Large intestine (tissue), 12 donors: ENCODE data around the gene MYLK3. TPM values are rescaled to one million over a fixed set of nuclear protein-coding genes. Genes with fewer than 3 reads are reported as not detected.

Experiments used
- DNase-seq, 2 donors: peaks; one replicate each; pipeline versions ENCODE4 v3.0.0 to v3.0.0-alpha.2; 2013
- H3K27ac ChIP-seq: one replicate; pipeline ENCODE4 v1.5.1; 2013; ENCODE audit warnings: low read length
- H3K27me3 ChIP-seq: 2 replicates; pipeline ENCODE4 v1.6.1; 2013; ENCODE audit warnings: low read length; ENCODE audit not compliant: control insufficient read depth, insufficient read depth
- H3K36me3 ChIP-seq: 2 replicates; pipeline ENCODE4 v1.6.1; 2013; ENCODE audit warnings: low read length; ENCODE audit not compliant: control insufficient read depth, insufficient read depth
- H3K4me1 ChIP-seq: one replicate; pipeline ENCODE4 v1.6.1; 2013; ENCODE audit warnings: low read length; ENCODE audit not compliant: control insufficient read depth, insufficient read depth
- H3K4me3 ChIP-seq: one replicate; pipeline ENCODE4 v1.5.1; 2013; ENCODE audit warnings: low read length
- H3K9me3 ChIP-seq: one replicate; pipeline ENCODE4 v1.6.1; 2013; ENCODE audit warnings: mild to moderate bottlenecking, low read depth, low read length, moderate library complexity; ENCODE audit not compliant: control insufficient read depth
- WGBS: methylation state at CpG from one replicate; pipeline ENCODE4 v1.1.5; 2013; ENCODE audit warnings: low lambda C conversion rate; ENCODE audit not compliant: insufficient coverage; 5-methylcytosine and 5-hydroxymethylcytosine counted together
- long read RNA-seq, 11 donors: transcript quantifications; one replicate each; lab custom pipeline, GENCODE V29; 2026
- polyA plus RNA-seq: library from polyadenylated mRNA; unstranded; fragments of 120-200 nt; gene quantifications from one replicate; pipeline ENCODE4 v1.2.1, GENCODE V29; 2013

Gene MYLK3
- polyA plus RNA-seq = 0.16 TPM
- long read RNA-seq, donor 1 = 0 reads
- long read RNA-seq, donor 2 = 0 reads
- long read RNA-seq, donor 3 = 0 reads
- long read RNA-seq, donor 4 = 0 reads
- long read RNA-seq, donor 5 = 0 reads
- long read RNA-seq, donor 6 = 0 reads
- long read RNA-seq, donor 7 = 0 reads
- long read RNA-seq, donor 8 = 0 reads
- long read RNA-seq, donor 9 = 0 reads
- long read RNA-seq, donor 10 = 0 reads
- long read RNA-seq, donor 11 = 0 reads

DNA sequence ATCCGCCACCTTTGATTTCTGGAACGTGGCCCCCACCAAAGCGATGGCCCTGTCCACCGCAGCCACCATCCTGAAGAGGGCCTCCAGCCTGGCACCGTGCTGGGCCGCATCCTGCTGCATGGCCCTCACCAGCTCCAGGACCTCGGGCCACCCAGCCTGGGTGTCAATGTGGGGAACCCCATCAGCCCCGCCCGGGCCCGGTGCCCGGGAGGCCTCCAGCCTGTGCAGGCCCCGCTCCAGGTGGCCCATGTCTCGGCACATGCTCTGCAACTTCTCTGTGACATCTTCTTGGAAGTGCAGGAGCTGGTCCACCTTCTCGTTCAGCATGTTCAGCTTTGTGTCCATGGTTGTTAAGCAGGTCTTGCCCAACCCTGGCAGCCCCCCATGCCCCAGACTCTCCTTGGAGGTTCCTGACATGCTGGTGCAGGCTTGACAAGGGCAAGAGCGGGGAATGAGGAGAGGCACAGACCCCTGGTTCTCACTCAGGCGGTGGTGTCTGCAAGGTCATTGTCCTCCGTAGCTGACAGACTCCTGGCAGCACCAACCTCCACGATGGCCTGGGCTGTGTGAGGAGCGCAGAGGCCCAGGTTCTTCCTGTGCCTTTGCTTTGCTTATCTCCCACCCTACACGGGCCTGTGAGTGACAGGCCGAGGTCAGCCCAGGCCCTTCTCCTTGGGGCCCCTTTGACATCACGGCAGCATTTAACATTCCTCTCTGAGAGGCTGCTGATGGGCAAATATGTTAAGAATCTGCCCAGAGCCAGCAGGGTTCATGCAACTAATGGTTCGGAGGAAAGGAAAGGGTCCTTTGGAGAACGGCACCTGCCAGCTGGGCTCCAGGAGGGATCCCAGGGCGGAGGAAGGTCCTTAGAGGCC is at the start of gene MYLK3:
MYLK3 (minus strand) TSS at position 568 of the 875 bp plus-strand sequence; CDS start at position 417, 151 bp downstream.
- no peaks in the 10 kb centered on the region for H3K4me1 ChIP-seq
- H3K27ac ChIP-seq = no peak within 1 kb of the TSS
- DNase-seq = no peak
- 100% methylated on average over 3 of the region's 25 CpGs for WGBS
- no peaks in the 10 kb centered on the region for H3K9me3 ChIP-seq
- H3K36me3 ChIP-seq = no peaks in the 10 kb centered on the region
- H3K27me3 ChIP-seq = no peaks in the 10 kb centered on the region
- no peak within 1 kb of the TSS for H3K4me3 ChIP-seq

DNA sequence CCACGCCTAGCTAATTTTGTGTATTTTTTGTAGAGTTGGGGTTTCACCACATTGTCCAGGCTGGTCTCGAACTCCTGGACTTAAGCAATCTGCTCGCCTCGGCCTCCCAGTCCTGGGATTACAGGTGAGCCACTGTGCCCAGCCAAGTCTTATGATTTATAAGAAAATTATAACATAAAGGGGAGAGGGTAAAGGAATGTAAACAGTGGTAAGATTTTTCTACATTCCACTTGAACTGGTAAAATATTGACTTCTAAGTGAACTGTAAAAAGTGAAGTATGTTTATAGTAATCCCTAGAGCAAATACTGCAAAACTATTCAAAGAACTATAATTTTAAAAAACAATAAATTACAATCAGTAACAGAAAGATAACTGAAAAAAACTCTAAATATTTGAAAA is 49.4 kb upstream of the MYLK3 start:
- no peak for DNase-seq
- Histone ChIP-seq H3K27me3 (no peaks in the 10 kb centered on the region), H3K9me3 (no peaks in the 10 kb centered on the region), H3K4me3 (no peak overlapping the region), H3K4me1 (no peaks in the 10 kb centered on the region), H3K36me3 (peaks cover 1% of the 10 kb centered on the region), H3K27ac (no peak overlapping the region)
- WGBS = no CpG with 5 or more reads among the region's 4 CpGs

DNA sequence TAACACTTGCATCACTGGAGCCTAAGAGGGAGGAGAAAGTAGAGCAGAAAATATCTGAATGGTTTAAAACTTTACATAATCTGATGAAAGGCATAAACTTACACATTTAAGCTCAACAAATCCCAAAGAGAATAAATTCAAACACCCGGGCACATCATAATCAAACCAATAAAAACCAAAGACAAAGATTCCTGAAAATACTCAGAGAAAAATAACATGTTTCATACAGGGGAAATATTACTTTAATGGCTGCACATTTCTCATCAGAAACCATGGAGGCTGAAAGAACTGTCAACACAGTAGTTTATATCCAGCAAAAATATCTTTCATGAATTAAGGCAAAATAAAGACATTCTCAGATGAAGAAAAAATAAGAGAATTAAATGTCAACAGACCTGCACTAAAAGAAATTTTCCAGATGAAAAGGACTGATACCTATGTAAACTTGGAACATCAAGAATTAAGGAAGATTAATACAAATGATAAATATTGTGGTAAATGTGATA is 48.7 kb upstream of the MYLK3 start:
- no peaks in the 10 kb centered on the region for H3K36me3 ChIP-seq
- no peaks in the 10 kb centered on the region for H3K9me3 ChIP-seq
- WGBS = no CpG with 5 or more reads among the region's 1 CpG
- no peaks in the 10 kb centered on the region for H3K27me3 ChIP-seq
- DNase-seq = no peak
- H3K4me3 ChIP-seq = no peak overlapping the region
- no peak overlapping the region for H3K27ac ChIP-seq
- H3K4me1 ChIP-seq = no peaks in the 10 kb centered on the region

DNA sequence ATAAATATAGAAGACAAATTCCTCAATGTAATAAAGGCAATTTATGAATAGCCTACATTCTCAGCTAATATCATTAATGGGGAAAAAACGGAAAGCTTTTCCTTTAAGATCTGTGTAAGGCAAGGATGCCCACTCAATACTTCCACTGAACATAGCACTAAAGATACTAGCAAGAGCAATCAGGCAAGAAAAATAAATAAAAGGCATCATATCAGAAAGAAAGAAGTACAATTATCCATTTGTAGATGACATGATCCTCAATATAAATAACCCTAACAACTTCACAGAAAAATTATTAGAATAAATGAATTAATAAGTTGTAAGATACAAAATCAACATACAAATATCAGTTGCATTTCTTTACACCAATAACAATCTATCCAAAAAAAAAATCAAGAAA is 45.7 kb upstream of the MYLK3 start:
- H3K27me3 ChIP-seq = no peaks in the 10 kb centered on the region
- WGBS = no CpG with 5 or more reads among the region's 1 CpG

DNA sequence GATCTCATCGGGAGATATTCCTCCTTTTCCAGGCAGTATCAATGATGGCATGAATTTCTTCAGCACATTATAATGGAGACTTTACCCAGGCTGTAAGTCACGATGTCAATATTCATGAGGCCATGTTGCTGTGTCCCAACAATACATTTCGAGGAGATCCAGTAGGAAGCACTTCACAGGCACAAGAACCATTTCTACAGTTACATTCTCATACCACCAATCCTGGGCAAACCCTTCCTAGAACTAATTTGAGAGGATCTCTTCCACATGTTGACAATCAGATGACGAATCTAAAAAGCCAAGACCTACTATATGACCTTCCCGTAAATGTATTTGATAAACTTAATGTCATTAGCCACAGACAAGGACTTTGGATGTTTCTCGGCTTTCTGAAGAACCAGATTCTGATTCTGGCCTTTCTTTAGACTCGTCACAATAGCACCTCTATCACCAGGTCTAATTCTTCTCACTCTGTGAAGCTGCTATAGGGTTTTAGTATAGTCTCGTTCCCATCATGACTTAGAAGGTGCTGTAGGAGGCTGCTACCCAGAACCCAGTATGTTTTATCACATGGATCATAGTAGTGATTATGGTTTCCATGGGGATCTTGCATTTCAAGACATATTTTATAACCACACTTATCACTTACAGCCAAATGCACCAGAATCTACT is 42.6 kb upstream of the MYLK3 start:
- H3K9me3 ChIP-seq = peaks cover 2% of the 10 kb centered on the region
- no peak overlapping the region for H3K27ac ChIP-seq
- no peak overlapping the region for H3K4me3 ChIP-seq
- H3K4me1 ChIP-seq = peaks cover 2% of the 10 kb centered on the region
- H3K36me3 ChIP-seq = no peaks in the 10 kb centered on the region
- DNase-seq = no peak
- 100% methylated on average over 2 of the region's 8 CpGs for WGBS
- H3K27me3 ChIP-seq = no peaks in the 10 kb centered on the region

More for the DNA sequence above, 45.7 kb upstream of the MYLK3 start:
- no peak for DNase-seq
- Histone ChIP-seq H3K27ac (no peak overlapping the region), H3K4me1 (peaks cover 2% of the 10 kb centered on the region), H3K9me3 (no peaks in the 10 kb centered on the region), H3K4me3 (no peak overlapping the region), H3K36me3 (no peaks in the 10 kb centered on the region)

DNA sequence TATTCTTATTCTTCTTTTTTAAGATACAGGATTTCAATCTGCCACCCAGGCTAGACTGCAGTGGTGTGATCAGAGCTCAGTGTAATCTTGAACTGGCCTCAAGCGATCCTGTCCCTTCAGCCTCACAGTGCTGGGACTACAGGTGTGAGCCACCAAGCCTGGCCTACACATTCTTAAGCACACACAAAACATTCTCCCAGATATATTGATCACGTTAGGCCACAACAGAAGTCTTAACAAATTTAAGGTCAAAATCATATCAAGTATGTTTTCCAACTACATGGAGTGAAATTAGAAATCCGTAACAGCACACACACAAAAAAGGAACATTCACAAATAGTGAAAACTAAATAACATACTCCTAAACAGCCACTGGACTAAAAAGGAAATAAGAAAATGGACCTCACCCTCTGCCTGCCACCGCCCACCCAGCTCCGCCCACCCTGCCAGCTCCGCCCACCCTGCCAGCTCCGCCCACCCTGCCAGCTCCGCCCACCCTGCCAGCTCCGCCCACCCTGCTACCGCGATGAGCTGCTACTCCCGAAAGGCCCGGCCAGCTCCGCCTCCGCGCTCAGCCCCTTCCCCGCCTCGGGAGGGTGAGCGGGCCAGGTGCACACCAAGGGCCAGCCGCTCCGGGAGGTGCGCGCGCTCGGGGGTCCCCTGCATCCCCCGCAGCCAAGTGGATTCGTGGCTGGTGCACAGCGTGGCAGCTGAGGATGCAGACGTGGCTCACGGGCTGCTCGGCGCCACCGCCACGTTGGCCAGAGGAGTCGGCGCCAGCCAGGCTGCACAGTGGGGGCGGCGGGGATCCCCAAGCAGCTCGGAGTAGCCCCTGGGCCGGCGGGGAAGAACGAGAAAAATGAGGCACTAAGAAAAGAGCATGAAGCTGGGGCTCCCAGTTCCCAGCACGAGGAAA is 41.6 kb upstream of the MYLK3 start:
- Histone ChIP-seq H3K36me3 (no peaks in the 10 kb centered on the region), H3K9me3 (peaks cover 2% of the 10 kb centered on the region), H3K4me1 (peaks cover 2% of the 10 kb centered on the region), H3K4me3 (peak overlapping the region; percentile 46), H3K27ac (no peak overlapping the region), H3K27me3 (no peaks in the 10 kb centered on the region)
- 33% methylated on average over 3 of the region's 43 CpGs for WGBS
- peak; percentile 44 to 80 for DNase-seq

DNA sequence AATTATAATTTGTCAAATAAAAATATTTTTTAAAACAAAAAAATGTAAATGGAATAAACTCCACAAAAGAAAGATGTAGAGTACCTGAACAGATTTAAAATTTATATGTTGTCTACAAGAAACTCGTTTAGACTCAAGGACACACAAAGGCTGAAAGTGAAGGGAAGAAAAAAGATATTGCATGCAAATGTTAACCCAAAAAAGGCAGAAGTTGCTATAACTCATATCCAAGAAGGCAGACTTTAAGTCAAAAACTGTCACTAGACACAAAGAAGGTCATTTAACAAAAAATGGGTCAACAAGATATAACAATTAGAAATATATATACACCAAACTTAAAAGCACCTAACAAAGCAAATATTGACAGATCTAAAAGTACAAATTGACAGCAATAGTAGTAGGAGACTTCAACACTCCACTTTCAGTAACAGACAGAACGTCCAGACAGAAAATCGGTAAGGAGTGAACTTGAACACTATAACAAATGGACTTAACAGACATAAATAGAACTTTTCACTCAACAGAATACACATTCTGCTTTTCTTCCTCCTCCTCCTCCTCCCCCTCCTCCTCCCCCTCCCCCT is 40.8 kb upstream of the MYLK3 start:
- DNase-seq = no peak
- WGBS = no CpG with 5 or more reads among the region's 3 CpGs
- no peaks in the 10 kb centered on the region for H3K27me3 ChIP-seq
- H3K4me1 ChIP-seq = peaks cover 2% of the 10 kb centered on the region
- no peak overlapping the region for H3K4me3 ChIP-seq
- no peaks in the 10 kb centered on the region for H3K36me3 ChIP-seq
- peaks cover 2% of the 10 kb centered on the region for H3K9me3 ChIP-seq
- H3K27ac ChIP-seq = no peak overlapping the region

DNA sequence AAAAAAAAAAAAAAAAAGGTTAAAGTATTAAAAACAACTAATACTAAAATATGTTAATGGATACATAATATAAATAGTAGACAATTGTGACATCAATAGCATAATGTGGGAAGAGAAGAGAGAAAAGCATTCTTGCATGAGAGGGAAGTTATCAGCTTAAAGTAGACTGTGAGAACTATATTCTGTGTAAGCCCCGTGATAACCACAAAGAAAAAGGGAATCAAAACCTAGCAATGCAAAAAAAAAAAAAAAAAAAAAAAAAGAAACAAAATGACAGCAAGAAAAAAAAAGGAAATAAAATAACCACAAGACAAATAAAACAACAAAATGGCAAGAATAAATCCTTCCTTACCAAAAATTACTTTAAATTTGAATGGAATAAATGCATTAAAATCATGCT is 39.8 kb upstream of the MYLK3 start:
- H3K36me3 ChIP-seq = no peaks in the 10 kb centered on the region
- DNase-seq = no peak
- no peaks in the 10 kb centered on the region for H3K27me3 ChIP-seq
- H3K4me3 ChIP-seq = no peak overlapping the region
- H3K27ac ChIP-seq = no peak overlapping the region
- H3K4me1 ChIP-seq = peaks cover 2% of the 10 kb centered on the region
- peaks cover 2% of the 10 kb centered on the region for H3K9me3 ChIP-seq
- WGBS = no CpG with 5 or more reads among the region's 1 CpG

DNA sequence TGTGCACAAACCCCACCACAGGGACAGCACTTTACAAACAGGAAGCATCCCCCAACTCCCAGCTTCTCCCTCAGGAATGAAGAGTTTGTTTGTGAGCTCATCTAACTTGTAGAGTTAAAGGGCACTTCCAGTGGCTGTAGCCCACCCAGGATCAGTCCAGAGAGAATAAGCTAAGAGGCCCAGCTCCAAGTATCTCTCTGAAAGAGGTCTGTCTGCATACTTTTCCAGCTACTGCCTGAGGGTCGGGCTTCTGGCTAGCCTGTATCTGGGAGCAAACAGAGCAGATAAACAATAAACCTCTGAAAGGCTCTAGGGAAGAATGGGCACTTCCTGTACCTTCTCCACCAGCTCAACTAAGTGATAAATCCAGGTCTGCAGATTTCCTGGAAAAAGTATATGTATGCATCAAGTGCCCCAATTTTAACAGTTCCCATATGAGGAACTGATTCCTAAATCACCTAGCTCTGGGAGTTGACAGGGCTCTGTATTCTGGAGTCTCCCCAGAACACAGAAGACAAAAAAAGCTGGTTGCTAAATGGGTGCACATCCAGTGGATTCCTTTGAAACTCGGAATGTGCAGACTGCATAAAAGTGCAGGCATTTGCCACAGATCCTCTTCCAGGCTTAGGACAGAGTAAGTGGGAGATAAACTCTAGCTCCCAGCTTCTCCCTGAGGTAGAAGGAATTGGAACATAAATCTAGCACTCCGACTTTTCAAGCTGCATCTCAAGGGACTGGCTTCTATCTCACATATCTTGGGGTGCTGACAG is 37.1 kb upstream of the MYLK3 start:
- H3K36me3 ChIP-seq = no peaks in the 10 kb centered on the region
- H3K9me3 ChIP-seq = peaks cover 2% of the 10 kb centered on the region
- H3K4me1 ChIP-seq = peaks cover 2% of the 10 kb centered on the region
- no peaks in the 10 kb centered on the region for H3K27me3 ChIP-seq
- no peak overlapping the region for H3K27ac ChIP-seq
- H3K4me3 ChIP-seq = no peak overlapping the region
- DNase-seq = no peak
- no CpG with 5 or more reads among the region's 3 CpGs for WGBS
